ENCODE results near the gene CRIP2. TPM values are rescaled to one million over a fixed set of nuclear protein-coding genes. Genes with fewer than 3 reads are reported as not detected.

Gene CRIP2
- total and polyA plus RNA-seq, 2 donors (not counting 3 experiments of a cell fraction or from before 2014, with no cell fraction given) = 322 to 954 TPM

DNA sequence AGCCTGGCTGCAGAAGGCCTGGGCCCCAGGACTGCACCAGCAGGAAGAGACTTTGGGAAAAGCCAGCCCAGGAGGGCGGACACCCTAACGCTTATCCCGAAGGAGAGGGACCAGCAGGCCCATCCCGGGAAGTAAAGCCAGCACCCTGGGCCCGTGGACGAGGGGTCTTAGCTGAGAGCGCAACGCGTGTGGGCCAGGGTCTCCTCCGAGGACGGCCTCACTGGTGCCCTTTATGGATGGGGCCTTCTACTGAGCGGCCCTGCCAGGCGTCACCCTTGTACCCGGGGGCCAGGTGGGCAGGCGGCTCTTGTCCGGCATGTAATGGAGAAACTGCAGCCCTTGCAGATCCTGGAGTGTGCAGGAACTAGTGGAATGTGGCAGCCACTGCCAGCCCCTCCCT is 30.5 kb downstream of the CRIP2 start:
- no peak for TF ChIP-seq MYC (IDR thresholded peaks at IDR 0.05; ENCODE audit: low read depth, low read length)
- TF ChIP-seq, protein P1, sequence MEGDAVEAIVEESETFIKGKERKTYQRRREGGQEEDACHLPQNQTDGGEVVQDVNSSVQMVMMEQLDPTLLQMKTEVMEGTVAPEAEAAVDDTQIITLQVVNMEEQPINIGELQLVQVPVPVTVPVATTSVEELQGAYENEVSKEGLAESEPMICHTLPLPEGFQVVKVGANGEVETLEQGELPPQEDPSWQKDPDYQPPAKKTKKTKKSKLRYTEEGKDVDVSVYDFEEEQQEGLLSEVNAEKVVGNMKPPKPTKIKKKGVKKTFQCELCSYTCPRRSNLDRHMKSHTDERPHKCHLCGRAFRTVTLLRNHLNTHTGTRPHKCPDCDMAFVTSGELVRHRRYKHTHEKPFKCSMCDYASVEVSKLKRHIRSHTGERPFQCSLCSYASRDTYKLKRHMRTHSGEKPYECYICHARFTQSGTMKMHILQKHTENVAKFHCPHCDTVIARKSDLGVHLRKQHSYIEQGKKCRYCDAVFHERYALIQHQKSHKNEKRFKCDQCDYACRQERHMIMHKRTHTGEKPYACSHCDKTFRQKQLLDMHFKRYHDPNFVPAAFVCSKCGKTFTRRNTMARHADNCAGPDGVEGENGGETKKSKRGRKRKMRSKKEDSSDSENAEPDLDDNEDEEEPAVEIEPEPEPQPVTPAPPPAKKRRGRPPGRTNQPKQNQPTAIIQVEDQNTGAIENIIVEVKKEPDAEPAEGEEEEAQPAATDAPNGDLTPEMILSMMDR (IDR thresholded peaks at IDR 0.05; ENCODE audit: extremely low read depth in 1 of 2, insufficient read depth in 1 of 2, low read depth in 1 of 2, low read length in 2 of 2) = no peak
- no peak for TF ChIP-seq JUN (IDR thresholded peaks at IDR 0.05; ENCODE audit: borderline replicate concordance, insufficient read depth, insufficient read length, low read depth)
- no peak for TF ChIP-seq FOS (IDR thresholded peaks at IDR 0.05; ENCODE audit: borderline replicate concordance, insufficient read depth, low read length)
- no peak for TF ChIP-seq EZH2 (IDR thresholded peaks at IDR 0.05; ENCODE audit: borderline replicate concordance, low read depth, low read length, severe bottlenecking)
- no peak for TF ChIP-seq POLR2AphosphoS5 (IDR thresholded peaks at IDR 0.05; ENCODE audit: insufficient read depth, low read depth, low read length)
- TF ChIP-seq POLR2A (IDR thresholded peaks at IDR 0.05; ENCODE audit: low read depth, low read length) = no peak
- TF ChIP-seq, protein P2, sequence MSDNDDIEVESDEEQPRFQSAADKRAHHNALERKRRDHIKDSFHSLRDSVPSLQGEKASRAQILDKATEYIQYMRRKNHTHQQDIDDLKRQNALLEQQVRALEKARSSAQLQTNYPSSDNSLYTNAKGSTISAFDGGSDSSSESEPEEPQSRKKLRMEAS (IDR thresholded peaks at IDR 0.05; ENCODE audit: insufficient read depth, insufficient read length) = no peak
- no peak for TF ChIP-seq GATA2 (IDR thresholded peaks at IDR 0.05; ENCODE audit: insufficient read depth, insufficient read length, low read depth, low read length)
- H3K9me3 ChIP-seq (replicated peaks; ENCODE audit: control insufficient read depth, insufficient read depth, low read length) = no peaks in the 10 kb centered on the region
- dilution Hi-C loops (cut with MboI; ENCODE audit: extremely low pct_ligation_motif_present, low sequenced_read_pairs) (no loop called here), intact Hi-C loops (cut with micrococcal nuclease) (no loop called here)
- no peak overlapping the region for H3K4me2 ChIP-seq (ENCODE audit: insufficient read depth, low read length)
- no peaks in the 10 kb centered on the region for H3K36me3 ChIP-seq (ENCODE audit: control insufficient read depth in 2 of 2, extremely low read depth in 1 of 2, insufficient read depth in 2 of 2, low read length in 2 of 2)
- H3K27me3 ChIP-seq (ENCODE audit: control insufficient read depth in 2 of 2, insufficient read depth in 2 of 2, low read length in 2 of 2) = no peaks in the 10 kb centered on the region
- H3K4me3 ChIP-seq (replicated peaks in 1 of 3; ENCODE audit: insufficient read depth in 1 of 3, low read depth in 1 of 3, low read length in 3 of 3) = no peak overlapping the region
- DNase-seq (ENCODE audit: low read depth, low spot score) (no peak), FAIRE-seq (no peak)
- no peaks in the 10 kb centered on the region for H4K20me1 ChIP-seq (replicated peaks; ENCODE audit: control insufficient read depth, extremely low read depth, insufficient read depth, low read length)
- H2AFZ ChIP-seq (ENCODE audit: low read depth, low read length) = no peak overlapping the region
- POLR2A ChIA-PET = no interaction called here
- H3K79me2 ChIP-seq (ENCODE audit: control insufficient read depth, insufficient read depth, low read length) = no peaks in the 10 kb centered on the region
- no peak overlapping the region for H3K27ac ChIP-seq (ENCODE audit: insufficient read depth, low read depth, low read length)
- no peaks in the 10 kb centered on the region for H3K4me1 ChIP-seq (ENCODE audit: control insufficient read depth, extremely low read depth, insufficient read depth, low read length)
- no TSS peak for BruUV-seq (replicated peaks)
- no peaks in the 10 kb centered on the region for H3K9me1 ChIP-seq (replicated peaks; ENCODE audit: control insufficient read depth, extremely low read depth, insufficient read depth, low read length)
- H3K9ac ChIP-seq (replicated peaks; ENCODE audit: extremely low read depth, insufficient read depth, low read length) = no peak overlapping the region
- CTCF ChIA-PET = no interaction called here

Measured in endothelial cell of umbilical vein (primary cell).